GM23338 (cell line): ENCODE measurements around the gene SLC29A4. TPM values are rescaled to one million over a fixed set of nuclear protein-coding genes. Genes with fewer than 3 reads are reported as not detected.
"Not testable (repeated sequence)": the region's sequence is repeated elsewhere in the genome, so short reads cannot be mapped to it uniquely, and the experiment has no call there.

Source experiments
- ATAC-seq: fragments of 200-7000 bp; cut with Tn5 transposase; 3 replicates; pipeline ENCODE4 v1.9.1; 2020
- DNase-seq: peaks from one replicate; pipeline ENCODE4 v3.0.0-alpha.2; 2015; ENCODE audit warnings: low spot score
- H2AFZ ChIP-seq: fragments of 200-600 bp; sonication (generic); 2 replicates; pipeline ENCODE4 v1.8.0; 2016; ENCODE audit warnings: antibody characterized with exemption, mild to moderate bottlenecking, moderate library complexity
- H3F3A ChIP-seq: fragments of 200-600 bp; sonication (generic); replicated peaks from 2 replicates; pipeline ENCODE4 v1.8.0; 2017; ENCODE audit warnings: antibody characterized with exemption, mixed run types, low read depth
- H3K27ac ChIP-seq: fragments of 200-600 bp; sonication (generic); 2 replicates; pipeline ENCODE4 v1.6.1; 2016; ENCODE audit warnings: low read depth
- H3K27me3 ChIP-seq: fragments of 200-600 bp; sonication (generic); 2 replicates; pipeline ENCODE4 v1.8.0; 2016; ENCODE audit warnings: mild to moderate bottlenecking, mixed run types, moderate library complexity; ENCODE audit not compliant: insufficient read depth
- H3K36me3 ChIP-seq: fragments of 200-600 bp; sonication (generic); 2 replicates; pipeline ENCODE4 v1.8.0; 2016; ENCODE audit warnings: mild to moderate bottlenecking; ENCODE audit not compliant: insufficient read depth
- H3K4me1 ChIP-seq: fragments of 200-600 bp; sonication (generic); 2 replicates; pipeline ENCODE4 v1.8.0; 2016; ENCODE audit warnings: mild to moderate bottlenecking, moderate library complexity; ENCODE audit not compliant: insufficient read depth
- H3K4me2 ChIP-seq: fragments of 200-600 bp; sonication (generic); 2 replicates; pipeline ENCODE4 v1.7.1; 2017; ENCODE audit warnings: mixed run types
- H3K4me3 ChIP-seq: fragments of 200-600 bp; sonication (generic); 2 replicates; pipeline ENCODE4 v1.6.1; 2016; ENCODE audit warnings: mixed run types
- H3K79me2 ChIP-seq: fragments of 200-600 bp; sonication (generic); replicated peaks from 2 replicates; pipeline ENCODE4 v1.8.0; 2017; ENCODE audit warnings: mild to moderate bottlenecking; ENCODE audit not compliant: insufficient read depth
- H3K9me2 ChIP-seq: fragments of 200-600 bp; sonication (generic); 2 replicates; pipeline ENCODE4 v1.8.0; 2017; ENCODE audit not compliant: insufficient read depth
- H4K20me1 ChIP-seq: fragments of 200-600 bp; sonication (generic); replicated peaks from 2 replicates; pipeline ENCODE4 v1.8.0; 2017; ENCODE audit warnings: mild to moderate bottlenecking; ENCODE audit not compliant: insufficient read depth
- H3K27ac Mint-ChIP-seq: 2 replicates; pipeline ENCODE4 v1.8.0; 2020; ENCODE audit warnings: inconsistent platforms, mild to moderate bottlenecking, moderate library complexity, mixed read lengths
- H3K27me3 Mint-ChIP-seq: 3 replicates; pipeline ENCODE4 v1.8.0; 2022; ENCODE audit warnings: low read depth, mild to moderate bottlenecking, moderate library complexity, mixed read lengths, inconsistent platforms; ENCODE audit not compliant: insufficient read depth, poor library complexity
- H3K36me3 Mint-ChIP-seq: 3 replicates; pipeline ENCODE4 v1.8.0; 2021; ENCODE audit warnings: low read depth, mild to moderate bottlenecking, inconsistent platforms, moderate library complexity, mixed read lengths
- H3K4me1 Mint-ChIP-seq: 3 replicates; pipeline ENCODE4 v1.8.0; 2020; ENCODE audit warnings: mild to moderate bottlenecking, inconsistent platforms, mixed read lengths
- H3K4me3 Mint-ChIP-seq: 3 replicates; pipeline ENCODE4 v1.8.0; 2021; ENCODE audit warnings: moderate library complexity, mild to moderate bottlenecking, inconsistent platforms, mixed read lengths
- H3K9me3 Mint-ChIP-seq: 3 replicates; pipeline ENCODE4 v1.8.0; 2020; ENCODE audit warnings: moderate library complexity, mild to moderate bottlenecking, inconsistent platforms, mixed read lengths
- CREB1 ChIP-seq: fragments of 250-450 bp; sonication (Bioruptor Pico); IDR thresholded peaks from 2 replicates; pipeline ENCODE4 v1.5.0; 2020; ENCODE audit warnings: low read depth, mild to moderate bottlenecking, moderate library complexity
- ZNF114 ChIP-seq: fragments of 250-450 bp; sonication (Bioruptor Pico); IDR thresholded peaks from 2 replicates; pipeline ENCODE4 v1.5.0; 2020; ENCODE audit warnings: mild to moderate bottlenecking, moderate library complexity
- polyA plus RNA-seq: library from polyadenylated mRNA; unstranded; fragments of >200 nt; fragmentation: Nextera tagmentation; extraction: Ambion mirVana; gene quantifications from 2 replicates; pipeline ENCODE4 v1.2.1, GENCODE V29; 2016
- total RNA-seq: library from RNA; depleted of rRNA; stranded (reverse); fragments of >200 nt; shearing (Covaris generic); gene quantifications from 2 replicates; pipeline ENCODE4 v1.2.3, GENCODE V29; 2014
- TF ChIP-seq, protein P1 (sequence below): fragments of 250-450 bp; sonication (Bioruptor Pico); IDR thresholded peaks from 2 replicates; pipeline ENCODE4 v1.5.0; 2020; ENCODE audit warnings: mild to moderate bottlenecking, moderate library complexity

SLC29A4 gene
- total and polyA plus RNA-seq, 2 experiments from 2014 or later = 4.8 to 8.1 TPM

- TF ChIP-seq ZNF114 (CRISPR knock-in tag) = no peak
- TF ChIP-seq, protein P1, sequence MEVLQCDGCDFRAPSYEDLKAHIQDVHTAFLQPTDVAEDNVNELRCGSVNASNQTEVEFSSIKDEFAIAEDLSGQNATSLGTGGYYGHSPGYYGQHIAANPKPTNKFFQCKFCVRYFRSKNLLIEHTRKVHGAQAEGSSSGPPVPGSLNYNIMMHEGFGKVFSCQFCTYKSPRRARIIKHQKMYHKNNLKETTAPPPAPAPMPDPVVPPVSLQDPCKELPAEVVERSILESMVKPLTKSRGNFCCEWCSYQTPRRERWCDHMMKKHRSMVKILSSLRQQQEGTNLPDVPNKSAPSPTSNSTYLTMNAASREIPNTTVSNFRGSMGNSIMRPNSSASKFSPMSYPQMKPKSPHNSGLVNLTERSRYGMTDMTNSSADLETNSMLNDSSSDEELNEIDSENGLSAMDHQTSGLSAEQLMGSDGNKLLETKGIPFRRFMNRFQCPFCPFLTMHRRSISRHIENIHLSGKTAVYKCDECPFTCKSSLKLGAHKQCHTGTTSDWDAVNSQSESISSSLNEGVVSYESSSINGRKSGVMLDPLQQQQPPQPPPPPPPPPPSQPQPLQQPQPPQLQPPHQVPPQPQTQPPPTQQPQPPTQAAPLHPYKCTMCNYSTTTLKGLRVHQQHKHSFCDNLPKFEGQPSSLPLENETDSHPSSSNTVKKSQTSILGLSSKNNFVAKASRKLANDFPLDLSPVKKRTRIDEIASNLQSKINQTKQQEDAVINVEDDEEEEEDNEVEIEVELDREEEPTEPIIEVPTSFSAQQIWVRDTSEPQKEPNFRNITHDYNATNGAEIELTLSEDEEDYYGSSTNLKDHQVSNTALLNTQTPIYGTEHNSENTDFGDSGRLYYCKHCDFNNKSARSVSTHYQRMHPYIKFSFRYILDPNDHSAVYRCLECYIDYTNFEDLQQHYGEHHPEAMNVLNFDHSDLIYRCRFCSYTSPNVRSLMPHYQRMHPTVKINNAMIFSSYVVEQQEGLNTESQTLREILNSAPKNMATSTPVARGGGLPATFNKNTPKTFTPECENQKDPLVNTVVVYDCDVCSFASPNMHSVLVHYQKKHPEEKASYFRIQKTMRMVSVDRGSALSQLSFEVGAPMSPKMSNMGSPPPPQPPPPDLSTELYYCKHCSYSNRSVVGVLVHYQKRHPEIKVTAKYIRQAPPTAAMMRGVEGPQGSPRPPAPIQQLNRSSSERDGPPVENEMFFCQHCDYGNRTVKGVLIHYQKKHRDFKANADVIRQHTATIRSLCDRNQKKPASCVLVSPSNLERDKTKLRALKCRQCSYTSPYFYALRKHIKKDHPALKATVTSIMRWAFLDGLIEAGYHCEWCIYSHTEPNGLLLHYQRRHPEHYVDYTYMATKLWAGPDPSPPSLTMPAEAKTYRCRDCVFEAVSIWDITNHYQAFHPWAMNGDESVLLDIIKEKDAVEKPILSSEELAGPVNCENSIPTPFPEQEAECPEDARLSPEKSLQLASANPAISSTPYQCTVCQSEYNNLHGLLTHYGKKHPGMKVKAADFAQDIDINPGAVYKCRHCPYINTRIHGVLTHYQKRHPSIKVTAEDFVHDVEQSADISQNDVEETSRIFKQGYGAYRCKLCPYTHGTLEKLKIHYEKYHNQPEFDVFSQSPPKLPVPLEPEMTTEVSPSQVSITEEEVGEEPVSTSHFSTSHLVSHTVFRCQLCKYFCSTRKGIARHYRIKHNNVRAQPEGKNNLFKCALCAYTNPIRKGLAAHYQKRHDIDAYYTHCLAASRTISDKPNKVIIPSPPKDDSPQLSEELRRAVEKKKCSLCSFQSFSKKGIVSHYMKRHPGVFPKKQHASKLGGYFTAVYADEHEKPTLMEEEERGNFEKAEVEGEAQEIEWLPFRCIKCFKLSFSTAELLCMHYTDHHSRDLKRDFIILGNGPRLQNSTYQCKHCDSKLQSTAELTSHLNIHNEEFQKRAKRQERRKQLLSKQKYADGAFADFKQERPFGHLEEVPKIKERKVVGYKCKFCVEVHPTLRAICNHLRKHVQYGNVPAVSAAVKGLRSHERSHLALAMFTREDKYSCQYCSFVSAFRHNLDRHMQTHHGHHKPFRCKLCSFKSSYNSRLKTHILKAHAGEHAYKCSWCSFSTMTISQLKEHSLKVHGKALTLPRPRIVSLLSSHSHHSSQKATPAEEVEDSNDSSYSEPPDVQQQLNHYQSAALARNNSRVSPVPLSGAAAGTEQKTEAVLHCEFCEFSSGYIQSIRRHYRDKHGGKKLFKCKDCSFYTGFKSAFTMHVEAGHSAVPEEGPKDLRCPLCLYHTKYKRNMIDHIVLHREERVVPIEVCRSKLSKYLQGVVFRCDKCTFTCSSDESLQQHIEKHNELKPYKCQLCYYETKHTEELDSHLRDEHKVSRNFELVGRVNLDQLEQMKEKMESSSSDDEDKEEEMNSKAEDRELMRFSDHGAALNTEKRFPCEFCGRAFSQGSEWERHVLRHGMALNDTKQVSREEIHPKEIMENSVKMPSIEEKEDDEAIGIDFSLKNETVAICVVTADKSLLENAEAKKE (CRISPR knock-in tag) = no peak
- TF ChIP-seq CREB1 (CRISPR knock-in tag) = no peak
Observed at GRCh38 chr7:5291301-5291700, 8.6 kb downstream of the SLC29A4 start (continued).

DNA sequence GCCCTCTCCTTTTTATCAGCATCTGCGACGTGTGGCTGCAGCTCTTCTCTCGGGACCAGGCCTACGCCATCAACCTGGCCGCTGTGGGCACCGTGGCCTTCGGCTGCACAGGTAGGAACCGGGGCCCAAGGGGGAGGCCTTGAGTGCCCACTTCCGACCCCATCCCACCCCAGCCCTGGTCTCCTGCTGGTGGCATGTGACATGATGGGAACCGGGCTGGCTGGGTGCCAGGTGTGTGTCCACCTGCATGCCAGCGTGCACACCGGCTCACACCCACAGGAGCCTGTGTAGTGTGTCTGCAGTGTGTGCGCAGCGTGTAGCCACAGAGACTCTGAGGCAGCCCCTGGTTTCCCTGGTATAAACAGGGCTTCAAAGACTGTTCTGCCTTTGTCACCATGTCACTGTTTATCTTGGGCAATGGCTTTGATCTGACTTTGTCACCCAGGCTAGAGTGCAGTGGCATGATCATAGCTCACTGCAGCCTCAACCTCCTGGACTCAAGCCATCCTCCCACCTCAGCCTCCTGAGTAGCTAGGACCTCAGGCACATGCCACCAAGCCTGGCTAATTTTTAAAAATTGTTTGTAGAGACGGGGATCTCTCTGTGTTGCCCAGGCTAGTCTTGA is 9.1 kb downstream of the SLC29A4 start:
- not testable (repeated sequence) for H3K27ac ChIP-seq, H3K4me3 Mint-ChIP-seq, DNase-seq, H3K27me3 Mint-ChIP-seq, H3K27me3 ChIP-seq, H3K4me1 Mint-ChIP-seq, H3K4me1 ChIP-seq, H3F3A ChIP-seq, H3K79me2 ChIP-seq, H3K9me2 ChIP-seq, ATAC-seq, H4K20me1 ChIP-seq, H3K4me2 ChIP-seq, H3K9me3 Mint-ChIP-seq, H2AFZ ChIP-seq, H3K36me3 ChIP-seq, H3K4me3 ChIP-seq, H3K27ac Mint-ChIP-seq
- H3K36me3 Mint-ChIP-seq = peaks cover 17% of the 10 kb centered on the region; the same call in 2 of the 3 replicates
